Epithelial cell of esophagus (primary cell): Measurements from ENCODE around the gene CHN2.

ENCODE experiments used
- DNase-seq: peaks from one replicate; pipeline ENCODE4 v3.0.0; 2010; ENCODE audit warnings: low read depth
- H3K4me3 ChIP-seq: 2 replicates; pipeline ENCODE4 v1.5.1; 2011; ENCODE audit warnings: mild to moderate bottlenecking, low read length, control low read depth
- TF ChIP-seq, protein P1 (sequence below): IDR thresholded peaks from 2 replicates; pipeline ENCODE4 v1.5.1; 2011; ENCODE audit warnings: low read depth, mild to moderate bottlenecking, low read length, control low read depth, inconsistent platforms; ENCODE audit not compliant: insufficient read depth; ENCODE audit errors: missing control alignments

Gene CHN2

DNA sequence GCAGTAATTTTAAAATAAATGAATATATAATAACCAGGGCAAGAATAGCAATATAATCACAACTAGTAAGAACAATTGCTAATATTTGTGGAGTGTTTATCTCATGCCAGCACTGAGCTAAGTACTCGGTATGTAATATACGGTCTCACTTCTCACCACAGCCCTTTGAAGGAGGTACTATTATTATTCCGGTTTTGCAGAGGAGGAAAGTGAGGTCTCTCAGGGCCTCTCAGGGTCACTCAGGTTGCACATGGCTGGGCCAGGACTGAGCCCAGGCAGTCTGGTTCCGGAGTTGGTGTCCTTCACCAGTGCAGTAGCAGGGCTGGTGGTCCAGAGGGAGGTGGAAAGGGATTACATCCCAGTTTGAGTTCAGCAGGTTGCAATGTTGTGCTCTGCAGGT, 80.9 kb downstream of the CHN2 start:
- TF ChIP-seq, protein P1, sequence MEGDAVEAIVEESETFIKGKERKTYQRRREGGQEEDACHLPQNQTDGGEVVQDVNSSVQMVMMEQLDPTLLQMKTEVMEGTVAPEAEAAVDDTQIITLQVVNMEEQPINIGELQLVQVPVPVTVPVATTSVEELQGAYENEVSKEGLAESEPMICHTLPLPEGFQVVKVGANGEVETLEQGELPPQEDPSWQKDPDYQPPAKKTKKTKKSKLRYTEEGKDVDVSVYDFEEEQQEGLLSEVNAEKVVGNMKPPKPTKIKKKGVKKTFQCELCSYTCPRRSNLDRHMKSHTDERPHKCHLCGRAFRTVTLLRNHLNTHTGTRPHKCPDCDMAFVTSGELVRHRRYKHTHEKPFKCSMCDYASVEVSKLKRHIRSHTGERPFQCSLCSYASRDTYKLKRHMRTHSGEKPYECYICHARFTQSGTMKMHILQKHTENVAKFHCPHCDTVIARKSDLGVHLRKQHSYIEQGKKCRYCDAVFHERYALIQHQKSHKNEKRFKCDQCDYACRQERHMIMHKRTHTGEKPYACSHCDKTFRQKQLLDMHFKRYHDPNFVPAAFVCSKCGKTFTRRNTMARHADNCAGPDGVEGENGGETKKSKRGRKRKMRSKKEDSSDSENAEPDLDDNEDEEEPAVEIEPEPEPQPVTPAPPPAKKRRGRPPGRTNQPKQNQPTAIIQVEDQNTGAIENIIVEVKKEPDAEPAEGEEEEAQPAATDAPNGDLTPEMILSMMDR = no peak
- H3K4me3 ChIP-seq = no peak overlapping the region
- DNase-seq = no peak

DNA sequence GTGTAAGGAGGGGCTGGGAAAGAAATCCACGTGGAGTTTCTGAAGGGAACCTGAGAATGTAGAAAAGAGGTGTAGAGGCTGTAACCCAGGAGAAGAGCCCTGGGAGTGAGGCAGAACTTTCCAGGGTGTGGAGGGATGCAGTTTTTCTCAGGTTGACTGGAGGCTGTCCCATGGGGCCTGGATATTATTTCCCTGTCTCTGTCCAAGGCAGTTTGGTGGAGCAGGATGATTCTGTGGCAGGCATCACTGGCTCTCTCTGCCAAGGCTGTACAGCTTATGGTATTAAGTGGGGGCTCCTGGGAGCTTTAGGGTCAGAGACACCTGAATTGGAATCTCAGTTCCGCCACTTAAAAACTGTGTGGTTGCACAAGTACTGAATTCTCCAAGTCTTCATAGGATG, 81.6 kb downstream of the CHN2 start:
- no peak for DNase-seq
- TF ChIP-seq, protein P1 = no peak
- no peak overlapping the region for H3K4me3 ChIP-seq

DNA sequence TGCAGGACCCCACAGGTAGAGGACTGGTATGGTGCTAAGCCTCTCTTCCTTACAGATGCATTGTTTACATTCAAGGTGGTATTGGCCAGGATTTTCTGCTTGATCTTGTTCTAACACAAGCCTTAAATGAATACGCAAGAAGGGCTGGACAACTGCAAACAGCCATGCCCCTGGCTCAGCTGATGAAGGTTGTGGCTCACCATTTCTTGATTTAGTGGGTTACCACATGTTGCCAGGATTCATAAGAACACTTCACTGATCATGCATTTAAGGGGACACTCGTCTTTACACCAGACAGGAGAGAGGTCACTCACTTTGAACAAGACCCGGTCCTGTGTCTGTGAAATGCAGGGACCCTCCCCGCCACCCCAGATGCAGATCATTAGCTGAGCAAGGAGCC, 82.2 kb downstream of the CHN2 start:
- no peak for DNase-seq
- TF ChIP-seq, protein P1 = no peak
- no peak overlapping the region for H3K4me3 ChIP-seq

DNA sequence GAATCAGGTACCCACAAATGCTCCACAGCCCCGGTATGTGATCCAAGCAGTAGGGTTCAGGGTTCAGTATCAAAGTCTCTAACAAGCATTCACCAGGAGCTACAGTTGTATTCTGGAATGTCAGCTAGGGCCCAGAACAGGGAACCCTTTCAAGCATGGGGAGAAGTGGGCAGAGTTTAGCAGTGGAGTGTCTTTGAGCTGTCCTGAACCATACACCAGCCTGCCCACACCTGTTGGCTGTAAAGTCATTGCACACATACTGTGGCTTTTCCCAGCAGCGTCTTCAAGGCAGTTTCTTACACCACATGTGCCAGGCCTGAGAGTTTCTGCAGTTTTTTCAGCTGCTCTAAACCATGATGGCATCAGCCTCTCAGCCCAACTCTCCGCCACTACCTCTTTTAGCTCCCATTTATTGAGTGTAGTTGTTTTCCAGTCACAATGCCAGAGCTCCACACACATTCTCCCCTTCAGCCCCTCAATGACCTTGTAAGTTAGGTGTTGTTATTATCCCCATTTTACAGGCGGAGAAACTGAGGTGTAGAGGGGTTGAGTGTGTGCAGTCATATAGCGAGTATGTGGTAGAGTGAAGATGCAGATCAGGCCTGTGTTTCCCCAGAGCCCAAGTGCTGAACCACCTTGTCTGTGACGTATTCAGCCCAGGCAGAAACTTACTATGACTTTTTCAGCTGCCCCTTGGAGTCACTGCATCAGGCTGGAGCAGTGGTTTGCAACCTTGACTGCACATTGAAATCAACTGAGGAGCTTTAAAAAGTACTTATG, 83.1 kb downstream of the CHN2 start:
- TF ChIP-seq, protein P1 = no peak
- no peak overlapping the region for H3K4me3 ChIP-seq
- DNase-seq = no peak

DNA sequence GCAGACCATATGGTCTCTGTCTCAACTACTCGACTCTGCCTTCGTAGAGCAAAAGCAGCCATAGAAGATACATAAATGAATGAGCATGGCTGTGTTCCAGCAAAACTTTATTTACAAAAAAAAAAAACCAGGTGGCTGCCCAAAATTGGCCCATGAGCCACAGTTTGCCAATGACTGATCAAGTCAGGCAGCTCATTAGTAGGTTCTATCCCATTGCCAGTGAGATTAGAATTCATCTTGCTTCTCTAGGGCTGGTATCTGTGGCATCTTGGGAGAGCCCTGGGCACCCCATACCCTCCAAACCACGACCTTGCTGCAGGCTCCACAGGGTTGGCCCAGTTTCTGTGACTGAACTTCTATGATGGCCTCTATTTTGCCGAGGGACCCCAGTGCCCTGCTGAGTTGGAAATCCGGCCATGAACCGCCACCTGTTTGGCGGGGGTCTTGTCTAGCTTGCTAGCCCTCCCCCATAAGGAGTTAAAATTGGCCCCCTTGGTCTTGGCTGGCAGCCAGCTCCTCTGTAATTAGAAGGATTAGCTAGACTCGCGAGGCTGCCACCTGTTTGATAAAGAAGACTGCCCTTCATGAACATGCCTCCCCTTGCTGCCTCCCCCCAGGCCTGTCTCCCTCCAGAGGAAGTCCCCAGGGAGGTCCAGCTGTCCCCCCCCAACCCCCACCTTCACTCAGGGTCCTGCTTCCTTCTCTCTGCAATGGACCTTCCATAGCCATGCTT, 83.9 kb downstream of the CHN2 start:
- no peak for DNase-seq
- TF ChIP-seq, protein P1 = no peak
- no peak overlapping the region for H3K4me3 ChIP-seq

DNA sequence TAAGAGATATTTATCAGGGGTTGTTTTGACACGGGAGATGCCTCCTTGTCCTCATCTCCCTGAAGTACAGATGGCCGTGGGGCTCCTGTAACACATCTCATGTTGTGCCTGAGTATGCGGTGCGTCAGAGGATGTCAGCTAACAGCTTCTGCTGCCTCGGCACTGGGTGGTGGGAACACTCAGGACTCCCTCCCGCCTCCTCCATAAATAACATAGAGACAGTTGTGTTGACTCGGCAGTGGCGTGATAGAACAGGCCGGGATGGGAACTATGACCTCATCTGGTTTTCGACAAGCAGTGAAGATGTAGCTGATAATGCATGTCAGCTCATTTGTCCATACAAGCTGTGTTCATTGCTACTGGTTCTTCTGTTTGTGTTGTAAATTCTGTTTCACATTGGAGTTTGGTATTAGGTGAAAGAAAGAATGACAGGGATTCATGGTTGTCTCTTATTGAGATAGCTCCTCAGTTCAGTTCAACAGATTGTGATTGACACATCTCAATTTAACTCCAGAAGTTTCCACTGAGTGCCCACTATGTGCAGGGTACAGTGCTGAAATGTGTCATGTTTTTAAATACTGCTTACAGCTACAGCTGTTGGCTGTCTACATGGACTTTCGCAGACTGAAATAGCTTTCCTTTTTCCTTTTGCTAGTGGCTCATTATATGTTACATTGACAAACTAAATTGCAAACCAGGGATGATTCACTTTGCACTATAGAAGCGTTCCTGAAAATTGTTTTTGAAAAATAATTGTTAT, 87.4 kb downstream of the CHN2 start:
- TF ChIP-seq, protein P1 = no peak
- DNase-seq = peak; percentile 94
- H3K4me3 ChIP-seq = no peak overlapping the region
